ENCODE results near the gene TIRAP. TPM values are rescaled to one million over a fixed set of nuclear protein-coding genes. Genes with fewer than 3 reads are reported as not detected.

TIRAP gene
- total RNA-seq, 2 donors from 2014 or later = 8.3 to 13.5 TPM

- 89 to 97% methylated on average over 6 of the region's 6 CpGs for WGBS, 2 donors
- intact Hi-C loops (cut with DNase I) = no loop called here
- DNase-seq = no peak
- no peak for TF ChIP-seq CTCF (IDR thresholded peaks at IDR 0.05)
- TF ChIP-seq POLR2A (IDR thresholded peaks at IDR 0.05) = no peak
- Histone ChIP-seq H3K4me3 (no peak overlapping the region), H3K9me3 (no peaks in the 10 kb centered on the region), H3K27ac (no peak overlapping the region), H3K36me3 (replicated peaks in 1 of 2; ENCODE audit: insufficient read depth in 1 of 2, low read depth in 2 of 2) (peaks cover 30 to 50% of the 10 kb centered on the region in 2 donors), H3K4me1 (peaks cover 10% of the 10 kb centered on the region), H3K27me3 (no peaks in the 10 kb centered on the region)
- no peak for ATAC-seq
These were observed 20.7 kb upstream of the TIRAP start for GRCh38 chr11:126262216-126262615.

DNA sequence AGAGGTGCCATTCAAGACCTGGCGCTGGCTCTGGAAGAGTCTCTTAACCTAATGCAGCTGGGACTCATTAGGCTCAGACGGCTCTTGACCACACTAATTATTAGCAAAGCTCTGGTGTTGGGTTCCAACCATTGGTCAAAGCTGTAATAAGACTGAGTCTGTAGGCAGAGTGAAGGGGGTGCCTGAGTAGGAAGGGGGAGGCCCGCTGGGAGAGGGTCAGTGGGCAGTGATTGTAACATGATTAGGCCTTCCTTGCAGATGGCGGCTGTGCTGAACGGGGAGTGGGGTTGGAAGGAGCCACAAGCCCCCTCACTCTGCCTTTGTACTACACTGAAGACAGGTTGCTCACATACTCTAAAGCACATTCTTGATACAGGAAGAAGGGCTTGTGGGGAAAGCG lies 19.4 kb upstream of the TIRAP start:
- Histone ChIP-seq H3K9me3 (no peaks in the 10 kb centered on the region), H3K4me1 (peaks cover 16% of the 10 kb centered on the region), H3K27me3 (no peaks in the 10 kb centered on the region), H3K36me3 (replicated peaks in 1 of 2; ENCODE audit: insufficient read depth in 1 of 2, low read depth in 2 of 2) (peaks cover 30 to 50% of the 10 kb centered on the region in 2 donors), H3K4me3 (no peak overlapping the region), H3K27ac (no peak overlapping the region)
- TF ChIP-seq CTCF (IDR thresholded peaks at IDR 0.05) (no peak), POLR2A (IDR thresholded peaks at IDR 0.05) (no peak)
- intact Hi-C loops (cut with DNase I) = no loop called here
- ATAC-seq (no peak), DNase-seq (no peak)
- 90 to 92% methylated on average over 6 of the region's 6 CpGs for WGBS, 2 donors

DNA sequence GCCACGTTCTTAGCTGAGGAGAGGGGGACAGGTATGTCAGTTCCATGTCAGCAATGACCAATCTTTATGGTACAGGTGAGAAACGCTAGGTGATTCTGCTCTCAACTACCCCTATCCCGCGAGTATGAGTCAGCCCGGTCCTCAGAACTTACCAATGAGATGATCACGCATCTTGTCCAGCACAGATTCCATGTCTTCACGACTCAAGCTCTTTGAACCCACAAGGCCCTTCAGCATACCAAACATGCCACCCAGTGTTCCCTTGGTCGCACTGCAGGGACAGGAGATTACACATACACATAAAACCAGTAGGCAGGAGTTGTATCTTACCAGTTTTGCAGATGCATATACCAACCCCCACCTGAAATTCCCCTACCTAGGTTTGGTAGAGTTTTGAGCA lies 17.1 kb upstream of the TIRAP start:
- ATAC-seq (no peak), DNase-seq (no peak)
- H3K4me3 ChIP-seq = no peak overlapping the region
- no peak overlapping the region for H3K27ac ChIP-seq
- no peak for TF ChIP-seq POLR2A (IDR thresholded peaks at IDR 0.05)
- TF ChIP-seq CTCF (IDR thresholded peaks at IDR 0.05) = no peak
- 71 to 77% methylated on average over 8 of the region's 8 CpGs for WGBS, 2 donors
- intact Hi-C loops (cut with DNase I) = no loop called here
- H3K9me3 ChIP-seq = no peaks in the 10 kb centered on the region
- no peaks in the 10 kb centered on the region for H3K27me3 ChIP-seq
- H3K4me1 ChIP-seq = peaks cover 24% of the 10 kb centered on the region
- peaks cover 30 to 50% of the 10 kb centered on the region in 2 donors for H3K36me3 ChIP-seq (replicated peaks in 1 of 2; ENCODE audit: insufficient read depth in 1 of 2, low read depth in 2 of 2)

GRCh38 chr11:126267650-126268049 lies 15.2 kb upstream of the TIRAP start:
- peak; percentile 45 for ATAC-seq
- intact Hi-C loops (cut with DNase I) = no loop called here
- Histone ChIP-seq H3K9me3 (no peaks in the 10 kb centered on the region), H3K36me3 (replicated peaks in 1 of 2; ENCODE audit: insufficient read depth in 1 of 2, low read depth in 2 of 2) (peaks cover 30 to 39% of the 10 kb centered on the region in 2 donors), H3K27ac (peak overlapping the region; percentile 85 to 91 (median 88)), H3K27me3 (no peaks in the 10 kb centered on the region), H3K4me3 (peak overlapping the region; percentile 68 to 78), H3K4me1 (peaks cover 24% of the 10 kb centered on the region)
- peak; percentile 86 to 93 (median 90) for DNase-seq
- 25 to 33% methylated on average over 6 of the region's 6 CpGs for WGBS, 2 donors
- TF ChIP-seq CTCF (IDR thresholded peaks at IDR 0.05) (no peak), POLR2A (IDR thresholded peaks at IDR 0.05) (peak in 1 of 3 donors; percentile 29)

DNA sequence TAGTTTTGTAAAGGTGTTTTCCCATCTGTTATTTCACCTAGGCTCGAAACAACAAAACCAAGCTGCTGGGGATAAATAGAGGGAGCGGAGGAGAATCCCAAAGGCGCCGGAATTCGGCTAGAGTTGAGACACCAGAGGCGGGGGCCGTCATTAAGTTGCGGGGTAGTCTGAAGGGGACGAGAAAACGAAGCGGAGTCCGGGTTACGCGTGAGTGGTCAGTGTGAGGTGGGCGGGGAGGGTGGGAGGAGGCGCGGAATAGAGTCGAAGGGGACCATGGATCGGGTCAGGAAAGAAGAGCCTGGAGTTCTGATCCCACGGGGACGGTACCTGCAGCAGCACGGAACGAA lies 14.6 kb upstream of the TIRAP start:
- no peak for DNase-seq
- H3K27ac ChIP-seq = peak overlapping the region; percentile 85 to 91 (median 88)
- ATAC-seq = peak; percentile 4
- TF ChIP-seq POLR2A (IDR thresholded peaks at IDR 0.05) (no peak), CTCF (IDR thresholded peaks at IDR 0.05) (no peak)
- H3K9me3 ChIP-seq = no peaks in the 10 kb centered on the region
- H3K4me3 ChIP-seq = peak overlapping the region; percentile 68 to 78
- H3K4me1 ChIP-seq = peaks cover 24% of the 10 kb centered on the region
- intact Hi-C loops (cut with DNase I) = no loop called here
- 0 to 1% methylated on average over 23 of the region's 23 CpGs for WGBS, 2 donors
- no peaks in the 10 kb centered on the region for H3K27me3 ChIP-seq
- peaks cover 26 to 32% of the 10 kb centered on the region in 2 donors for H3K36me3 ChIP-seq (replicated peaks in 1 of 2; ENCODE audit: insufficient read depth in 1 of 2, low read depth in 2 of 2)
